HepG2 (cell line): ENCODE results near the gene FECH. TPM values are rescaled to one million over a fixed set of nuclear protein-coding genes. Genes with fewer than 3 reads are reported as not detected.

Experiments
- CEBPG ChIP-seq: IDR thresholded peaks from 2 replicates; pipeline ENCODE4 v1.6.1; 2016
- CHD2 ChIP-seq: IDR thresholded peaks from 2 replicates; pipeline ENCODE4 v1.6.1; 2011; ENCODE audit warnings: low read depth, low read length, improper control_type of control experiment
- FOXA3 ChIP-seq: IDR thresholded peaks from 2 replicates; pipeline ENCODE4 v1.6.1; 2016; ENCODE audit warnings: missing genetic modification reagents, missing compliant biosample characterization
- FOXJ3 ChIP-seq: sonication (generic); formaldehyde crosslinking; IDR thresholded peaks from 2 replicates; pipeline ENCODE4 v1.4.0; 2020; ENCODE audit warnings: missing genetic modification reagents, mild to moderate bottlenecking, borderline replicate concordance
- HMG20A ChIP-seq: IDR thresholded peaks from 2 replicates; pipeline ENCODE4 v1.6.1; 2016; ENCODE audit warnings: borderline replicate concordance
- KLF13 ChIP-seq: sonication (generic); formaldehyde crosslinking; IDR thresholded peaks from 2 replicates; pipeline ENCODE4 v1.4.0; 2020; ENCODE audit warnings: mild to moderate bottlenecking, missing genetic modification reagents
- NR3C1 ChIP-seq: sonication (generic); formaldehyde crosslinking; IDR thresholded peaks from 2 replicates; pipeline ENCODE4 v1.4.0; 2020; ENCODE audit warnings: missing genetic modification reagents
- PCBP2 ChIP-seq: fragments of 200-400 bp; formaldehyde crosslinking; optimal IDR thresholded peaks from 2 replicates; pipeline ENCODE3; 2018; ENCODE audit warnings: low read length, low read depth; ENCODE audit not compliant: poor library complexity, severe bottlenecking
- RXRB ChIP-seq: IDR thresholded peaks from 2 replicates; pipeline ENCODE4 v1.6.1; 2016; ENCODE audit warnings: borderline replicate concordance, missing genetic modification reagents, missing compliant biosample characterization
- SATB2 ChIP-seq: sonication (generic); formaldehyde crosslinking; IDR thresholded peaks from 2 replicates; pipeline ENCODE4 v1.5.0; 2020; ENCODE audit warnings: missing genetic modification reagents
- SOX13 ChIP-seq, 3 experiments: fragments of 450-650 bp in 1 of 3; sonication (generic) in 1 of 3; formaldehyde crosslinking in 1 of 3; IDR thresholded peaks in 2 of 3; conservative IDR thresholded peaks in 1 of 3; 2 replicates each; pipeline versions ENCODE4 v1.5.0 to v1.6.1; 2016 to 2020; ENCODE audit warnings: antibody characterized with exemption in 1 of 3, mild to moderate bottlenecking in 1 of 3, missing compliant biosample characterization in 1 of 3, missing genetic modification reagents in 1 of 3, moderate library complexity in 1 of 3
- THYN1 ChIP-seq: sonication (generic); formaldehyde crosslinking; IDR thresholded peaks from 2 replicates; pipeline ENCODE4 v1.8.1; 2023; ENCODE audit warnings: low read depth, mild to moderate bottlenecking, moderate library complexity, missing genetic modification reagents, borderline replicate concordance
- ZFX ChIP-seq: sonication (generic); formaldehyde crosslinking; IDR thresholded peaks from 2 replicates; pipeline ENCODE4 v1.4.0; 2020; ENCODE audit warnings: mild to moderate bottlenecking, low read depth, missing genetic modification reagents, moderate library complexity
- ZNF564 ChIP-seq: sonication (generic); formaldehyde crosslinking; IDR thresholded peaks from 2 replicates; pipeline ENCODE4 v1.8.1; 2023; ENCODE audit warnings: mild to moderate bottlenecking, missing genetic modification reagents
- ZNF614 ChIP-seq: IDR thresholded peaks from 2 replicates; pipeline ENCODE4 v1.6.1; 2018; ENCODE audit warnings: missing biosample characterization, missing genetic modification reagents, inconsistent platforms, borderline replicate concordance
- ZNF776 ChIP-seq: sonication (generic); formaldehyde crosslinking; IDR thresholded peaks from 2 replicates; pipeline ENCODE4 v1.4.0; 2020; ENCODE audit warnings: mild to moderate bottlenecking, missing genetic modification reagents
- ZSCAN30 ChIP-seq: sonication (generic); formaldehyde crosslinking; IDR thresholded peaks from 2 replicates; pipeline ENCODE4 v1.5.0; 2020; ENCODE audit warnings: mild to moderate bottlenecking, missing genetic modification reagents
- ZSCAN9 ChIP-seq: IDR thresholded peaks from 2 replicates; pipeline ENCODE4 v1.6.1; 2016; ENCODE audit warnings: borderline replicate concordance
- ZZZ3 ChIP-seq: sonication (generic); formaldehyde crosslinking; IDR thresholded peaks from 2 replicates; pipeline ENCODE4 v1.4.0; 2020; ENCODE audit warnings: missing genetic modification reagents, mild to moderate bottlenecking, borderline replicate concordance
- polyA plus RNA-seq, 8 experiments: library from polyadenylated mRNA; depleted of rRNA in 3 of 8; stranded (reverse) in 7 of 8; unstranded in 1 of 8; fragments of >200 nt; fragmentation: Illumina TruSeq in 4 of 8; extraction: Trizol in 4 of 8; gene quantifications; 2 replicates each; pipeline versions ENCODE4 v1.2.1 to v1.2.3, GENCODE V29; 2011 to 2016; ENCODE audit warnings: low read depth in 4 of 8, missing spikeins in 1 of 8, mixed read lengths in 1 of 8; ENCODE audit not compliant: insufficient read depth in 1 of 8
- total RNA-seq, 5 experiments: library from RNA; depleted of rRNA; stranded (reverse); fragments of >200 nt; fragmentation: Illumina TruSeq; extraction: Trizol; gene quantifications; 2 replicates each; pipeline ENCODE4 v1.2.3, GENCODE V29; 2016; ENCODE audit warnings: low read depth in 1 of 5
- TF ChIP-seq, protein P1 (sequence below): IDR thresholded peaks from 2 replicates; pipeline ENCODE4 v1.6.1; 2016; ENCODE audit warnings: low read depth, control low read depth
- TF ChIP-seq, protein P2 (sequence below): sonication (generic); formaldehyde crosslinking; IDR thresholded peaks from 2 replicates; pipeline ENCODE4 v1.5.0; 2020; ENCODE audit warnings: mild to moderate bottlenecking, missing genetic modification reagents, borderline replicate concordance

Gene FECH
- total and polyA plus RNA-seq, 2 of the 13 experiments (the other 11 are each of a cell fraction or from before 2014, with no cell fraction given): 14.7 to 21.9 TPM

DNA sequence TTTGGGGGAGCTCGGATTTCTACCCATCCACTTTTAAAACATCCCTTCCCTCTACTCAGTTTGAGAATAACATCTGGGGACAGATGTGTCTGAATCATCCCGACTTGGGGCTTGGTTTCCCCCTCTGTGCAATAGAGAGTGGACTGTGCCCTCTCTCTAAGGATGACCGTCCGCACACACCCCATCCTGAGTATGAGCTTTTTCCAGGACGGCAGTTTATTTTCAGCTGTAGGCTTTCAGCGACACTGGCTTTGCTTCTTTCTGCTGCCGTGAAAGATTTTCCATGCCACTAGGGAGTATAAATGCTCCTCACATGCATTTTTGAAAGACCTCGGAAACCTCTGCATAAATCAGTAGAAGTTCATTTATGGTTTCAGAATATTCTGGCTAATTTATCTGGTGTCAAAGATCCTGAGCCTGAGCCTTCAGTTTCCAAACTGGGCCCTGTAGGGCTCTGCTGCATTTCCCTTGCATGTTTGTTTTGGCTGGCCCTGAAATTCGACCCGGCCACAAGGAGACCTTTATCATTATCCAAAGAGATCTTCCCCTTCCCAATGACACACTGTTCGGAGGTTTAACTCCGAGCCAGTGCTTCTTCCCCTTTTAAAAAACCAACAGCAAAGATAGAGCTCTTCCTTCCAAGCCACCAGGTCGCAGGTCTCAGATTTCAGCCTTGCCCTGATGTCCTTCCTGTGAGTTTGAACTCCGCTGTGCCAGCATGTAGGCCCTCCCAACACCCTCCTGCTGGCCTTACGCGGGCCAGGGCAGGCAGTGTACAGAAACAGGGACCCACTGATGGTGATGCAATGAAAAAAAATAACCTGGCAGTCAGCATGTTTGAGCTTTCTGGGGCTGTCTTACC, 53.3 kb downstream of the FECH start (continued):
- TF ChIP-seq, protein P1, sequence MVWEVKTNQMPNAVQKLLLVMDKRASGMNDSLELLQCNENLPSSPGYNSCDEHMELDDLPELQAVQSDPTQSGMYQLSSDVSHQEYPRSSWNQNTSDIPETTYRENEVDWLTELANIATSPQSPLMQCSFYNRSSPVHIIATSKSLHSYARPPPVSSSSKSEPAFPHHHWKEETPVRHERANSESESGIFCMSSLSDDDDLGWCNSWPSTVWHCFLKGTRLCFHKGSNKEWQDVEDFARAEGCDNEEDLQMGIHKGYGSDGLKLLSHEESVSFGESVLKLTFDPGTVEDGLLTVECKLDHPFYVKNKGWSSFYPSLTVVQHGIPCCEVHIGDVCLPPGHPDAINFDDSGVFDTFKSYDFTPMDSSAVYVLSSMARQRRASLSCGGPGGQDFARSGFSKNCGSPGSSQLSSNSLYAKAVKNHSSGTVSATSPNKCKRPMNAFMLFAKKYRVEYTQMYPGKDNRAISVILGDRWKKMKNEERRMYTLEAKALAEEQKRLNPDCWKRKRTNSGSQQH: no peak
- no peak; the same call in 1 of the 2 replicates for TF ChIP-seq FOXJ3 (CRISPR knock-in tag)
- no peak for TF ChIP-seq NR3C1 (CRISPR knock-in tag)
- TF ChIP-seq ZFX (CRISPR knock-in tag): peak; percentile 64
- peak; percentile 26; the same call in 1 of the 2 replicates for TF ChIP-seq HMG20A (CRISPR knock-in tag)
- TF ChIP-seq CHD2: no peak
- TF ChIP-seq, protein P2, sequence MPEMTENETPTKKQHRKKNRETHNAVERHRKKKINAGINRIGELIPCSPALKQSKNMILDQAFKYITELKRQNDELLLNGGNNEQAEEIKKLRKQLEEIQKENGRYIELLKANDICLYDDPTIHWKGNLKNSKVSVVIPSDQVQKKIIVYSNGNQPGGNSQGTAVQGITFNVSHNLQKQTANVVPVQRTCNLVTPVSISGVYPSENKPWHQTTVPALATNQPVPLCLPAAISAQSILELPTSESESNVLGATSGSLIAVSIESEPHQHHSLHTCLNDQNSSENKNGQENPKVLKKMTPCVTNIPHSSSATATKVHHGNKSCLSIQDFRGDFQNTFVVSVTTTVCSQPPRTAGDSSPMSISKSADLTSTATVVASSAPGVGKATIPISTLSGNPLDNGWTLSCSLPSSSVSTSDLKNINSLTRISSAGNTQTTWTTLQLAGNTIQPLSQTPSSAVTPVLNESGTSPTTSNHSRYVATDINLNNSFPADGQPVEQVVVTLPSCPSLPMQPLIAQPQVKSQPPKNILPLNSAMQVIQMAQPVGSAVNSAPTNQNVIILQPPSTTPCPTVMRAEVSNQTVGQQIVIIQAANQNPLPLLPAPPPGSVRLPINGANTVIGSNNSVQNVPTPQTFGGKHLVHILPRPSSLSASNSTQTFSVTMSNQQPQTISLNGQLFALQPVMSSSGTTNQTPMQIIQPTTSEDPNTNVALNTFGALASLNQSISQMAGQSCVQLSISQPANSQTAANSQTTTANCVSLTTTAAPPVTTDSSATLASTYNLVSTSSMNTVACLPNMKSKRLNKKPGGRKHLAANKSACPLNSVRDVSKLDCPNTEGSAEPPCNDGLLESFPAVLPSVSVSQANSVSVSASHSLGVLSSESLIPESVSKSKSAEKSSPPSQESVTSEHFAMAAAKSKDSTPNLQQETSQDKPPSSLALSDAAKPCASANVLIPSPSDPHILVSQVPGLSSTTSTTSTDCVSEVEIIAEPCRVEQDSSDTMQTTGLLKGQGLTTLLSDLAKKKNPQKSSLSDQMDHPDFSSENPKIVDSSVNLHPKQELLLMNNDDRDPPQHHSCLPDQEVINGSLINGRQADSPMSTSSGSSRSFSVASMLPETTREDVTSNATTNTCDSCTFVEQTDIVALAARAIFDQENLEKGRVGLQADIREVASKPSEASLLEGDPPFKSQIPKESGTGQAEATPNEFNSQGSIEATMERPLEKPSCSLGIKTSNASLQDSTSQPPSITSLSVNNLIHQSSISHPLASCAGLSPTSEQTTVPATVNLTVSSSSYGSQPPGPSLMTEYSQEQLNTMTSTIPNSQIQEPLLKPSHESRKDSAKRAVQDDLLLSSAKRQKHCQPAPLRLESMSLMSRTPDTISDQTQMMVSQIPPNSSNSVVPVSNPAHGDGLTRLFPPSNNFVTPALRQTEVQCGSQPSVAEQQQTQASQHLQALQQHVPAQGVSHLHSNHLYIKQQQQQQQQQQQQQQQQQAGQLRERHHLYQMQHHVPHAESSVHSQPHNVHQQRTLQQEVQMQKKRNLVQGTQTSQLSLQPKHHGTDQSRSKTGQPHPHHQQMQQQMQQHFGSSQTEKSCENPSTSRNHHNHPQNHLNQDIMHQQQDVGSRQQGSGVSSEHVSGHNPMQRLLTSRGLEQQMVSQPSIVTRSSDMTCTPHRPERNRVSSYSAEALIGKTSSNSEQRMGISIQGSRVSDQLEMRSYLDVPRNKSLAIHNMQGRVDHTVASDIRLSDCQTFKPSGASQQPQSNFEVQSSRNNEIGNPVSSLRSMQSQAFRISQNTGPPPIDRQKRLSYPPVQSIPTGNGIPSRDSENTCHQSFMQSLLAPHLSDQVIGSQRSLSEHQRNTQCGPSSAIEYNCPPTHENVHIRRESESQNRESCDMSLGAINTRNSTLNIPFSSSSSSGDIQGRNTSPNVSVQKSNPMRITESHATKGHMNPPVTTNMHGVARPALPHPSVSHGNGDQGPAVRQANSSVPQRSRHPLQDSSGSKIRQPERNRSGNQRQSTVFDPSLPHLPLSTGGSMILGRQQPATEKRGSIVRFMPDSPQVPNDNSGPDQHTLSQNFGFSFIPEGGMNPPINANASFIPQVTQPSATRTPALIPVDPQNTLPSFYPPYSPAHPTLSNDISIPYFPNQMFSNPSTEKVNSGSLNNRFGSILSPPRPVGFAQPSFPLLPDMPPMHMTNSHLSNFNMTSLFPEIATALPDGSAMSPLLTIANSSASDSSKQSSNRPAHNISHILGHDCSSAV: no peak
- TF ChIP-seq PCBP2: no peak
- no peak for TF ChIP-seq ZSCAN30 (CRISPR knock-in tag)
- TF ChIP-seq SATB2: no peak
- no peak for TF ChIP-seq ZSCAN9 (CRISPR knock-in tag)
- no peak for TF ChIP-seq ZNF564 (CRISPR knock-in tag)
- TF ChIP-seq ZNF614 (CRISPR knock-in tag): no peak; the same call in 1 of the 2 replicates
- no peak for TF ChIP-seq KLF13 (CRISPR knock-in tag)
- 0 out of 2 replicates have a peak, but pooled peaks have one; percentile 24 for TF ChIP-seq RXRB
- no peak for TF ChIP-seq SOX13 (IDR thresholded peaks at IDR 0.05)
- TF ChIP-seq SOX13 (CRISPR knock-in tag; conservative IDR thresholded peaks at IDR 0.05 in 1 of 2, IDR thresholded peaks at IDR 0.05 in 1 of 2): no peak
- peak; percentile 62 for TF ChIP-seq CEBPG (CRISPR knock-in tag)
- TF ChIP-seq ZZZ3: no peak
- TF ChIP-seq FOXA3 (CRISPR knock-in tag): peak; percentile 56; the same call in 1 of the 2 replicates
- no peak for TF ChIP-seq THYN1 (CRISPR knock-in tag)
- TF ChIP-seq ZNF776: no peak
